ENCODE data around the gene ADGRG3.

- no peak for TF ChIP-seq TAF1 (IDR thresholded peaks at IDR 0.05; ENCODE audit: low read depth, low read length)
- no peak for TF ChIP-seq POLR2A (IDR thresholded peaks at IDR 0.05; ENCODE audit: low read depth, low read length)
- no peak for TF ChIP-seq POLR2AphosphoS5 (IDR thresholded peaks at IDR 0.05; ENCODE audit: low read depth, low read length)
- TF ChIP-seq POU2F2 (IDR thresholded peaks at IDR 0.05; ENCODE audit: low read depth, low read length) = no peak
- TF ChIP-seq SPI1 (IDR thresholded peaks at IDR 0.05; ENCODE audit: low read depth, low read length) = no peak
- TF ChIP-seq PAX5 (IDR thresholded peaks at IDR 0.05; ENCODE audit: insufficient read depth, low read length, severe bottlenecking) = no peak
Observed at GRCh38 chr16:57736419-57737351, 68.6 kb downstream of the ADGRG3 start.

All from GM12891 (cell line).